Lower lobe of right lung (tissue), 2 donors: ENCODE measurements around the gene NFIA. TPM values are rescaled to one million over a fixed set of nuclear protein-coding genes. Genes with fewer than 3 reads are reported as not detected.

Source experiments
- ATAC-seq, 2 donors: fragments of 200-7000 bp; cut with Tn5 transposase; one replicate each; pipeline ENCODE4 v1.9.1; 2020 to 2022; ENCODE audit warnings: mild to moderate bottlenecking in 2 of 2, moderate library complexity in 2 of 2
- DNase-seq: peaks from one replicate; pipeline ENCODE4 v3.0.0-alpha.2; 2020
- H3K27ac ChIP-seq: fragments of 200-600 bp; one replicate; pipeline ENCODE4 v1.8.0; 2022
- H3K27me3 ChIP-seq: fragments of 200-600 bp; one replicate; pipeline ENCODE4 v1.8.0; 2022; ENCODE audit warnings: low read depth
- H3K36me3 ChIP-seq: fragments of 200-600 bp; one replicate; pipeline ENCODE4 v1.8.0; 2022; ENCODE audit warnings: mild to moderate bottlenecking
- H3K4me1 ChIP-seq: fragments of 200-600 bp; one replicate; pipeline ENCODE4 v1.8.0; 2022
- H3K4me3 ChIP-seq: fragments of 200-600 bp; one replicate; pipeline ENCODE4 v1.8.0; 2022; ENCODE audit warnings: mild to moderate bottlenecking
- H3K9me3 ChIP-seq: fragments of 200-600 bp; one replicate; pipeline ENCODE4 v1.8.0; 2022
- CTCF ChIP-seq: fragments of 200-600 bp; IDR thresholded peaks from one replicate; pipeline ENCODE4 v1.8.0; 2022; ENCODE audit warnings: antibody characterized with exemption, mild to moderate bottlenecking
- intact Hi-C: fragments of 100-400 bp; cut with DNase I; formaldehyde crosslinking; loops from one replicate; pipeline ENCODE4 v1.11.0; 2022
- total RNA-seq: library from RNA; stranded (reverse); fragmentation: NEBNext Ultra II Directional; extraction: Animal tissue kit (Norgen Biotek cat#: 25700); gene quantifications from one replicate; pipeline ENCODE4 v1.2.1, GENCODE V29; 2021
- donor health status: DM: no; HTN: yes; CAD: no; lungs with severe emphysema.

Gene NFIA
- total RNA-seq, 1 donor from 2014 or later: 70.0 TPM

DNA sequence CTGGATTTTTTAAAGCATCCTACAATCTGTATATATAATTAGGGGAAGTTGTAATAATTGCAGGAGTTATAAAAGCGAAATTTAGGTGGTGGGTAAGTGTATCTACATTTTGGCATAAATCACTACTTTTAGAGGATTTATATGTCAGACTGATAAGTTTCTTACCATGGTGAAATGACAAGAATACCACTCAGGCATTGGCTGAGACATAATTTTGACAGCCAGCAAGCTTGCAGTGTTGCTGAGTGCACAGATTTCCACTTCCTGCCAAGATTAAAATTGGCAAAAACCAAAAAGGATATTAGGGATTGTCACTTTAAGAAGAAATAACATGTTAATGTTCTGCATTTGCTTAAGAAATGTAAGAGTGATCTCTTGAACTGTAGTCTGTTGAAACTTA is 28.2 kb downstream of the NFIA start:
- Histone ChIP-seq H3K9me3 (no peaks in the 10 kb centered on the region), H3K4me3 (no peak overlapping the region), H3K27ac (no peak overlapping the region), H3K4me1 (peaks cover 24% of the 10 kb centered on the region), H3K27me3 (no peaks in the 10 kb centered on the region), H3K36me3 (no peaks in the 10 kb centered on the region)
- no peak for DNase-seq
- intact Hi-C loops: no loop called here
- ATAC-seq: no peak
- TF ChIP-seq CTCF: no peak

DNA sequence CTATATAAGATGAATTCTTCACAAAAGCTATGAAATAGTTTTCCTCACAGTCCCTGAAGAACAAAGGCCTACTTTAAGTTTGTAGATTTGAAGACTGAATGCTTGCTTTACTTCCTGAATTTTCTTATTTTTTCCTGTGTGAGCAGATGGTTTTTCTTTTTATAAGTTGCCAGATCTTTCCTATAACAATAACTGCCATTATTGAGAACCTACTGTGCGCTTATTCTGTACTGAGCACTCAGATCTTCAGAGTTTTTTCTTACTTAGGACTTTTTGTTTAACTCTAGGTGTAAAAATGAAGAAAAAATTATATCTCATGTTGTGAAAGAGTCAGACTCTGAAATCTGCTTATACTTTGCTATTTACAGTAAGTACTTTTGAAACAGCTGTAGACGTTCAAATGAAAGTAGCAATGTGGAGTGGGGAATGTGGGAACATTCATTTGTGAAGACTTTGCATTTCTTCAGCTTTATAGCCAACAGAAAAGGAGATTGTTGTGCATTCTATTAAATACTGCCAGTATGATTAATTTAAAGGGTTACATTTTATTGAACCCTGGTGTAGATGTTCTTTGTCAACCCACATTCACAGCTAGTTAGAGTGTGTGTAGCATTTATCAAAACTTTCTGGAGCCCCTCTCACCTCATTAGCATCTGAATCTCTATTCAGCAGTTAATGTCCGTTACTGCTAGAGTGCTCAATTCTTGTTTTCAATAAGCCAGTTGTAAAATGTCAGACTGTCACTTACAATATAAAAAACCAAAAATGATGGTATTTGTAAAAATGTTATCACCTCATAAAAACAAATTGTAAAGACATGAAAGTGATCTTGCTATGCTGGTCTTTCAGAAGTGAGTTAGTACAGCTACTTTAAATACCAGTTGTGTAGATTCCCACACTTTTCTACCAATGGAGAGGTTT is 29.0 kb downstream of the NFIA start:
- no peak for TF ChIP-seq CTCF
- Histone ChIP-seq H3K27ac (peak overlapping the region; percentile 1), H3K36me3 (no peaks in the 10 kb centered on the region), H3K27me3 (no peaks in the 10 kb centered on the region), H3K4me3 (no peak overlapping the region), H3K9me3 (no peaks in the 10 kb centered on the region), H3K4me1 (peaks cover 31% of the 10 kb centered on the region)
- intact Hi-C loops: no loop called here
- ATAC-seq (no peak), DNase-seq (no peak)

DNA sequence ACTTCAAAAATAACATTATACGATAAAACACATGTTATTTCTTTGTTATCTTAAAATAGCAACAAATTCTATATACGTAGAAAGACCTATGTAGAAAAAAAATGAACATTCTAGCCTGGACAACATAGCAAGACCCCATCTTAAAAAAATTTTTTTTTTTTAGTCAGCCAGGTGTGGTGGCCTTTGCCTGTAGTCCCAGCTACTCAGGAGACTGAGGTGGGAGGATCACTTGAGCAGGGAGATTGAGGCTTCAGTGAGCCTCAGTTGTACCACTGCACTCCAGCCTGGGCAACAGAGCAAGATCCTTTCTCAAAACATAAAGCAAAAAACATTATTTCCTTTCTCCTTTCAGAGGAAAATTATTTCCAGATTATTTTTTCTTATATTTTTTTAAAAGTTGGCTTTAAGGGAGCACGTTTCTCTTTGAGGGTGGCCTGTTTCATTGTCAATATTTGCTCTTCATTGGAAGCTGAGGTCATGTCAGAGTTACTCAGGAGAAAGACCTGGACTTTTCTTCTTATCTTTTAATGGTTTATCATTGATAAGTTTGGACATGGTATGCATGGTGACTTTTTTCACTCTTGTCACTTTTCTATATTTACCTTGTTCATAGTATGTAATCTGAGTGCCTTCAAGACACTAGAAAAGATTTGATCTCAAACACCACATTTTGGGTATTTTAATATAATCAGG is 32.0 kb downstream of the NFIA start:
- ATAC-seq: no peak
- no peak for DNase-seq

DNA sequence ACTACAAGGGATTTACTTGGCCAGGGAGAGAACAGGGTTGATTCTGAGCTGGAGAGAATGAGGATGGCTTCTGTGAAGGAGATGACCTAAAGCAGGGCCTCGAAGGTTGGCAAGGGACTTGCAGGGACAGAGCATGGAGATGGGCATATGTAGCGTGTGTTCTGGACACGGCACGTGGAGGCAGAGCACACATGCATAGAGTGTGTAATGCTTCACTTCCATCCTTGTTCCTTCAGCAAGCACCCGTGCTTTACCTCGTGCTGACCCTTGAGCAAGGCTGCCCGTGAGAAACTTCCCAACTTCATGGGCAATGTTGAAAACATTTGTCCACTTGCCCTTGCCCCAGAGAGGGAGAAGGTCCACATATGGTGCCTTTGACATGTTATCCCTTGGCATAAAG is 33.1 kb downstream of the NFIA start:
- intact Hi-C loops: no loop called here
- no peaks in the 10 kb centered on the region for H3K36me3 ChIP-seq
- DNase-seq: no peak
- TF ChIP-seq CTCF: no peak
- ATAC-seq: peak in 1 of 2 donors; percentile 35
- H3K4me1 ChIP-seq: peaks cover 54% of the 10 kb centered on the region
- no peaks in the 10 kb centered on the region for H3K9me3 ChIP-seq
- no peak overlapping the region for H3K4me3 ChIP-seq
- no peak overlapping the region for H3K27ac ChIP-seq
- no peaks in the 10 kb centered on the region for H3K27me3 ChIP-seq

More for the DNA sequence above, 32.0 kb downstream of the NFIA start:
- no peaks in the 10 kb centered on the region for H3K36me3 ChIP-seq
- TF ChIP-seq CTCF: no peak
- no peaks in the 10 kb centered on the region for H3K27me3 ChIP-seq
- peaks cover 49% of the 10 kb centered on the region for H3K4me1 ChIP-seq
- no peaks in the 10 kb centered on the region for H3K9me3 ChIP-seq
- no peak overlapping the region for H3K4me3 ChIP-seq
- H3K27ac ChIP-seq: no peak overlapping the region
- intact Hi-C loops: no loop called here

GRCh38 chr1:61116421-61116820 is 34.1 kb downstream of the NFIA start:
- Histone ChIP-seq H3K27ac (peak overlapping the region; percentile 16), H3K4me1 (peaks cover 54% of the 10 kb centered on the region), H3K4me3 (no peak overlapping the region), H3K36me3 (no peaks in the 10 kb centered on the region), H3K27me3 (no peaks in the 10 kb centered on the region), H3K9me3 (no peaks in the 10 kb centered on the region)
- DNase-seq: no peak
- TF ChIP-seq CTCF: no peak
- intact Hi-C loops: no loop called here
- ATAC-seq: peak in 1 of 2 donors; percentile 50
